GM23338 (cell line): ENCODE data around the gene ROPN1L. TPM values are rescaled to one million over a fixed set of nuclear protein-coding genes. Genes with fewer than 3 reads are reported as not detected.

Experiments
- ATAC-seq: fragments of 200-7000 bp; cut with Tn5 transposase; 3 replicates; pipeline ENCODE4 v1.9.1; 2020
- DNase-seq: peaks from one replicate; pipeline ENCODE4 v3.0.0-alpha.2; 2015; ENCODE audit warnings: low spot score
- H2AFZ ChIP-seq: fragments of 200-600 bp; sonication (generic); 2 replicates; pipeline ENCODE4 v1.8.0; 2016; ENCODE audit warnings: antibody characterized with exemption, mild to moderate bottlenecking, moderate library complexity
- H3F3A ChIP-seq: fragments of 200-600 bp; sonication (generic); replicated peaks from 2 replicates; pipeline ENCODE4 v1.8.0; 2017; ENCODE audit warnings: antibody characterized with exemption, mixed run types, low read depth
- H3K27ac ChIP-seq: fragments of 200-600 bp; sonication (generic); 2 replicates; pipeline ENCODE4 v1.6.1; 2016; ENCODE audit warnings: low read depth
- H3K27me3 ChIP-seq: fragments of 200-600 bp; sonication (generic); 2 replicates; pipeline ENCODE4 v1.8.0; 2016; ENCODE audit warnings: mild to moderate bottlenecking, mixed run types, moderate library complexity; ENCODE audit not compliant: insufficient read depth
- H3K36me3 ChIP-seq: fragments of 200-600 bp; sonication (generic); 2 replicates; pipeline ENCODE4 v1.8.0; 2016; ENCODE audit warnings: mild to moderate bottlenecking; ENCODE audit not compliant: insufficient read depth
- H3K4me1 ChIP-seq: fragments of 200-600 bp; sonication (generic); 2 replicates; pipeline ENCODE4 v1.8.0; 2016; ENCODE audit warnings: mild to moderate bottlenecking, moderate library complexity; ENCODE audit not compliant: insufficient read depth
- H3K4me2 ChIP-seq: fragments of 200-600 bp; sonication (generic); 2 replicates; pipeline ENCODE4 v1.7.1; 2017; ENCODE audit warnings: mixed run types
- H3K4me3 ChIP-seq: fragments of 200-600 bp; sonication (generic); 2 replicates; pipeline ENCODE4 v1.6.1; 2016; ENCODE audit warnings: mixed run types
- H3K79me2 ChIP-seq: fragments of 200-600 bp; sonication (generic); replicated peaks from 2 replicates; pipeline ENCODE4 v1.8.0; 2017; ENCODE audit warnings: mild to moderate bottlenecking; ENCODE audit not compliant: insufficient read depth
- H3K9me2 ChIP-seq: fragments of 200-600 bp; sonication (generic); 2 replicates; pipeline ENCODE4 v1.8.0; 2017; ENCODE audit not compliant: insufficient read depth
- H4K20me1 ChIP-seq: fragments of 200-600 bp; sonication (generic); replicated peaks from 2 replicates; pipeline ENCODE4 v1.8.0; 2017; ENCODE audit warnings: mild to moderate bottlenecking; ENCODE audit not compliant: insufficient read depth
- H3K27ac Mint-ChIP-seq: 2 replicates; pipeline ENCODE4 v1.8.0; 2020; ENCODE audit warnings: inconsistent platforms, mild to moderate bottlenecking, moderate library complexity, mixed read lengths
- H3K27me3 Mint-ChIP-seq: 3 replicates; pipeline ENCODE4 v1.8.0; 2022; ENCODE audit warnings: low read depth, mild to moderate bottlenecking, moderate library complexity, mixed read lengths, inconsistent platforms; ENCODE audit not compliant: insufficient read depth, poor library complexity
- H3K36me3 Mint-ChIP-seq: 3 replicates; pipeline ENCODE4 v1.8.0; 2021; ENCODE audit warnings: low read depth, mild to moderate bottlenecking, inconsistent platforms, moderate library complexity, mixed read lengths
- H3K4me1 Mint-ChIP-seq: 3 replicates; pipeline ENCODE4 v1.8.0; 2020; ENCODE audit warnings: mild to moderate bottlenecking, inconsistent platforms, mixed read lengths
- H3K4me3 Mint-ChIP-seq: 3 replicates; pipeline ENCODE4 v1.8.0; 2021; ENCODE audit warnings: moderate library complexity, mild to moderate bottlenecking, inconsistent platforms, mixed read lengths
- H3K9me3 Mint-ChIP-seq: 3 replicates; pipeline ENCODE4 v1.8.0; 2020; ENCODE audit warnings: moderate library complexity, mild to moderate bottlenecking, inconsistent platforms, mixed read lengths
- CREB1 ChIP-seq: fragments of 250-450 bp; sonication (Bioruptor Pico); IDR thresholded peaks from 2 replicates; pipeline ENCODE4 v1.5.0; 2020; ENCODE audit warnings: low read depth, mild to moderate bottlenecking, moderate library complexity
- EZH2 ChIP-seq: fragments of 200-600 bp; sonication (generic); IDR thresholded peaks from one replicate; pipeline ENCODE4 v1.8.0; 2017; ENCODE audit warnings: antibody characterized with exemption, mild to moderate bottlenecking, low read depth; ENCODE audit not compliant: unreplicated experiment
- EZH2phosphoT487 ChIP-seq: fragments of 200-600 bp; sonication (generic); IDR thresholded peaks from one replicate; pipeline ENCODE4 v1.8.1; 2018; ENCODE audit warnings: antibody characterized with exemption; ENCODE audit not compliant: unreplicated experiment
- JUNB ChIP-seq: IDR thresholded peaks from one replicate; pipeline ENCODE4 v1.6.1; 2016; ENCODE audit warnings: antibody characterized with exemption; ENCODE audit not compliant: unreplicated experiment
- NANOG ChIP-seq: IDR thresholded peaks from 2 replicates; pipeline ENCODE4 v1.6.1; 2016; ENCODE audit warnings: antibody characterized with exemption, borderline replicate concordance
- POLR2AphosphoS5 ChIP-seq: IDR thresholded peaks from 2 replicates; pipeline ENCODE4 v1.6.1; 2016; ENCODE audit warnings: antibody characterized with exemption, low read depth
- REST ChIP-seq: IDR thresholded peaks from one replicate; pipeline ENCODE4 v1.6.1; 2018; ENCODE audit warnings: antibody characterized with exemption; ENCODE audit not compliant: unreplicated experiment
- STAT1 ChIP-seq: IDR thresholded peaks from one replicate; pipeline ENCODE4 v1.6.1; 2016; ENCODE audit warnings: antibody characterized with exemption; ENCODE audit not compliant: unreplicated experiment
- ZNF114 ChIP-seq: fragments of 250-450 bp; sonication (Bioruptor Pico); IDR thresholded peaks from 2 replicates; pipeline ENCODE4 v1.5.0; 2020; ENCODE audit warnings: mild to moderate bottlenecking, moderate library complexity
- ZNF331 ChIP-seq: fragments of 250-450 bp; sonication (Bioruptor Pico); IDR thresholded peaks from 2 replicates; pipeline ENCODE4 v1.5.0; 2020; ENCODE audit warnings: low read depth, mild to moderate bottlenecking, moderate library complexity
- ZNF462 ChIP-seq: fragments of 250-450 bp; sonication (Bioruptor Pico); IDR thresholded peaks from 2 replicates; pipeline ENCODE4 v1.5.0; 2020; ENCODE audit warnings: mild to moderate bottlenecking, moderate library complexity
- polyA plus RNA-seq: library from polyadenylated mRNA; unstranded; fragments of >200 nt; fragmentation: Nextera tagmentation; extraction: Ambion mirVana; gene quantifications from 2 replicates; pipeline ENCODE4 v1.2.1, GENCODE V29; 2016
- total RNA-seq: library from RNA; depleted of rRNA; stranded (reverse); fragments of >200 nt; shearing (Covaris generic); gene quantifications from 2 replicates; pipeline ENCODE4 v1.2.3, GENCODE V29; 2014
- TF ChIP-seq, protein P1 (sequence below): IDR thresholded peaks from 2 replicates; pipeline ENCODE4 v1.6.1; 2016; ENCODE audit warnings: antibody characterized with exemption
- TF ChIP-seq, protein P2 (sequence below), 2 experiments: fragments of 200-600 bp in 1 of 2; sonication (generic) in 1 of 2; conservative IDR thresholded peaks; 2 replicates each; pipeline versions ENCODE4 v1.5.1 to v1.6.1; 2016 to 2017; ENCODE audit warnings: antibody characterized with exemption in 2 of 2, low read depth in 2 of 2, mild to moderate bottlenecking in 2 of 2, moderate library complexity in 1 of 2

Gene ROPN1L
- total and polyA plus RNA-seq, 2 experiments from 2014 or later = 0.57 TPM; not detected in 1

GRCh38 chr5:10427201-10427600 is 14.5 kb upstream of the ROPN1L start:
- no peak overlapping the region for H3K4me3 ChIP-seq
- H3K36me3 ChIP-seq = peaks cover 33% of the 10 kb centered on the region
- H3K27me3 Mint-ChIP-seq = no peaks in the 10 kb centered on the region
- no peaks in the 10 kb centered on the region for H3K79me2 ChIP-seq
- no peak overlapping the region for H3K27ac Mint-ChIP-seq
- no peak overlapping the region for H3K4me3 Mint-ChIP-seq
- H3K9me3 Mint-ChIP-seq = no peaks in the 10 kb centered on the region
- H2AFZ ChIP-seq = no peak overlapping the region
- no peaks in the 10 kb centered on the region for H3K9me2 ChIP-seq
- H3K36me3 Mint-ChIP-seq = peaks cover 39% of the 10 kb centered on the region
- H3K27me3 ChIP-seq = no peaks in the 10 kb centered on the region
- peaks cover 10% of the 10 kb centered on the region for H3K4me1 Mint-ChIP-seq
- H4K20me1 ChIP-seq = no peaks in the 10 kb centered on the region; the same call in 1 of the 2 replicates
- peaks cover 12% of the 10 kb centered on the region for H3K4me1 ChIP-seq
- H3K27ac ChIP-seq = no peak overlapping the region
- H3K4me2 ChIP-seq = no peak overlapping the region
- no peaks in the 10 kb centered on the region for H3F3A ChIP-seq
- ATAC-seq (no peak), DNase-seq (no peak)
- TF ChIP-seq ZNF331 (no peak), NANOG (no peak), REST (no peak), ZNF114 (CRISPR knock-in tag) (no peak), JUNB (no peak), CREB1 (CRISPR knock-in tag) (no peak), EZH2phosphoT487 (no peak), ZNF462 (CRISPR knock-in tag) (no peak), STAT1 (no peak), POLR2AphosphoS5 (no peak), EZH2 (no peak)
- TF ChIP-seq, protein P1, sequence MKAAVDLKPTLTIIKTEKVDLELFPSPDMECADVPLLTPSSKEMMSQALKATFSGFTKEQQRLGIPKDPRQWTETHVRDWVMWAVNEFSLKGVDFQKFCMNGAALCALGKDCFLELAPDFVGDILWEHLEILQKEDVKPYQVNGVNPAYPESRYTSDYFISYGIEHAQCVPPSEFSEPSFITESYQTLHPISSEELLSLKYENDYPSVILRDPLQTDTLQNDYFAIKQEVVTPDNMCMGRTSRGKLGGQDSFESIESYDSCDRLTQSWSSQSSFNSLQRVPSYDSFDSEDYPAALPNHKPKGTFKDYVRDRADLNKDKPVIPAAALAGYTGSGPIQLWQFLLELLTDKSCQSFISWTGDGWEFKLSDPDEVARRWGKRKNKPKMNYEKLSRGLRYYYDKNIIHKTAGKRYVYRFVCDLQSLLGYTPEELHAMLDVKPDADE = no peak
- TF ChIP-seq, protein P2, sequence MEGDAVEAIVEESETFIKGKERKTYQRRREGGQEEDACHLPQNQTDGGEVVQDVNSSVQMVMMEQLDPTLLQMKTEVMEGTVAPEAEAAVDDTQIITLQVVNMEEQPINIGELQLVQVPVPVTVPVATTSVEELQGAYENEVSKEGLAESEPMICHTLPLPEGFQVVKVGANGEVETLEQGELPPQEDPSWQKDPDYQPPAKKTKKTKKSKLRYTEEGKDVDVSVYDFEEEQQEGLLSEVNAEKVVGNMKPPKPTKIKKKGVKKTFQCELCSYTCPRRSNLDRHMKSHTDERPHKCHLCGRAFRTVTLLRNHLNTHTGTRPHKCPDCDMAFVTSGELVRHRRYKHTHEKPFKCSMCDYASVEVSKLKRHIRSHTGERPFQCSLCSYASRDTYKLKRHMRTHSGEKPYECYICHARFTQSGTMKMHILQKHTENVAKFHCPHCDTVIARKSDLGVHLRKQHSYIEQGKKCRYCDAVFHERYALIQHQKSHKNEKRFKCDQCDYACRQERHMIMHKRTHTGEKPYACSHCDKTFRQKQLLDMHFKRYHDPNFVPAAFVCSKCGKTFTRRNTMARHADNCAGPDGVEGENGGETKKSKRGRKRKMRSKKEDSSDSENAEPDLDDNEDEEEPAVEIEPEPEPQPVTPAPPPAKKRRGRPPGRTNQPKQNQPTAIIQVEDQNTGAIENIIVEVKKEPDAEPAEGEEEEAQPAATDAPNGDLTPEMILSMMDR (conservative IDR thresholded peaks at IDR 0.05; ENCODE audit: low read depth in 2 of 2) = no peak
